ENCODE measurements around the gene MXRA5. TPM values are rescaled to one million over a fixed set of nuclear protein-coding genes. Genes with fewer than 3 reads are reported as not detected.
A peak's percentile ranks its signal among the peaks of the same experiment; 100 is the strongest.

MXRA5 gene
- total RNA-seq, 1 donor from 2014 or later = 139 TPM

GRCh38 chrX:3268829-3269228, 77.6 kb downstream of the MXRA5 start:
- no peak for TF ChIP-seq CTCF (IDR thresholded peaks at IDR 0.05; ENCODE audit: unreplicated experiment)
- Mint-ChIP-seq H3K9me3 (peaks cover 4% of the 10 kb centered on the region), H3K27me3 (ENCODE audit: low read depth) (no peaks in the 10 kb centered on the region), H3K27ac (no peak overlapping the region), H3K4me1 (peaks cover 45% of the 10 kb centered on the region), H3K36me3 (peaks cover under 1% of the 10 kb centered on the region), H3K4me3 (no peak overlapping the region)
- no peak for DNase-seq (ENCODE audit: low spot score in 2 of 2, unreplicated experiment in 2 of 2)

GRCh38 chrX:3263681-3264126, 82.7 kb downstream of the MXRA5 start:
- Mint-ChIP-seq H3K4me1 (peaks cover 23% of the 10 kb centered on the region), H3K4me3 (no peak overlapping the region), H3K27ac (peak overlapping the region; percentile 64), H3K9me3 (peaks cover 35% of the 10 kb centered on the region), H3K27me3 (ENCODE audit: low read depth) (no peaks in the 10 kb centered on the region), H3K36me3 (peaks cover 6% of the 10 kb centered on the region)
- no peak for DNase-seq (ENCODE audit: low spot score in 2 of 2, unreplicated experiment in 2 of 2)
- no peak for TF ChIP-seq CTCF (IDR thresholded peaks at IDR 0.05; ENCODE audit: unreplicated experiment)

GRCh38 chrX:3262901-3263300, 83.6 kb downstream of the MXRA5 start:
- no peak overlapping the region for H3K4me3 Mint-ChIP-seq
- peak overlapping the region; percentile 47 for H3K27ac Mint-ChIP-seq
- no peak for DNase-seq (ENCODE audit: low spot score in 2 of 2, unreplicated experiment in 2 of 2)
- peaks cover 36% of the 10 kb centered on the region for H3K9me3 Mint-ChIP-seq
- peaks cover 19% of the 10 kb centered on the region for H3K4me1 Mint-ChIP-seq
- no peaks in the 10 kb centered on the region for H3K27me3 Mint-ChIP-seq (ENCODE audit: low read depth)
- TF ChIP-seq CTCF (IDR thresholded peaks at IDR 0.05; ENCODE audit: unreplicated experiment) = no peak
- H3K36me3 Mint-ChIP-seq = peaks cover 6% of the 10 kb centered on the region

Measured in mesothelial cell of epicardium (in vitro differentiated cells).